ENCODE results near the gene SIX5. TPM values are rescaled to one million over a fixed set of nuclear protein-coding genes. Genes with fewer than 3 reads are reported as not detected.

SIX5 gene
- total RNA-seq (2022; extraction: Qiagen RNA extraction; ENCODE audit: low read depth), result 15.9 to 31.7 TPM (median 29.2 TPM) in 5 replicates

DNA sequence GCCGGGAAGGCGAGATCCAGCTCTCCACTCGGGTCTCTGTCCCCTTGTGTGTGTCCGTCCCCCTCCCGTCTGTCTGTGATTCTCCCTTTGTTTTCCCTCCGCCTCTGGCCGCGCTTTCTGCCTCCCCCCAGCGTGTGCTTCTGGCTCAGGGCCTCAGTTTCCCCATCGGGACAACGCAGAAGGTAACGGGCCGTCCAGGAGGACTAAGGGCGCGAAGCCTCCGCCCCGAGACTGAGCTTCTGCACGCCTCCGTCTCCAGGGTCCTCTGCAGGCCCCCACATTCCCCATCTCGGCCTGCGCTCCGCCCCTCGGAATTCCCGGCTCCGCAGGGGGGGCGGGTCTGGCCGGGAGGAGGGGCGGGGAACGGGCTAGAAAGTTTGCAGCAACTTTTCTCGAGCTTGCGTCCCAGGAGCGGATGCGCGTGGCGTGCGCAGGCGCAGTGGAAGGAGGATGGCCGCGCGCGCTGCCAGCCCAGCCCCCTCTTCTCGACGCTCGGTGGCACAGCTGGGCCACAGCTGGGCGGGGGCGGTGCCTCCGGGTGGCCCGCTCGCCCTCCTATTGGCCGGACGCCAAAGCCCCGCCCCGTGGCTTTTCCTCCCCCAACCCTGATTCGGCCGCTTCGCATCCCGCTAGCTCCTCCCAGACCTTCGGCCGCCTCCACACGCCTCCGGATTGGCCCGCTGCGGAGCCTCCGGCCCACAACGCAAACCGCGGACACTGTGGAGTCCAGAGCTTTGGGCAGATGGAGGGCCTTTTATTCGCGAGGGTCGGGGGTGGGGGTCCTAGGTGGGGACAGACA is at the start of gene SIX5:
Gene SIX5 (minus strand): TSS at position 269 of the 799 bp plus-strand sequence. CDS start 408 bp downstream, outside the sequence.

DNA sequence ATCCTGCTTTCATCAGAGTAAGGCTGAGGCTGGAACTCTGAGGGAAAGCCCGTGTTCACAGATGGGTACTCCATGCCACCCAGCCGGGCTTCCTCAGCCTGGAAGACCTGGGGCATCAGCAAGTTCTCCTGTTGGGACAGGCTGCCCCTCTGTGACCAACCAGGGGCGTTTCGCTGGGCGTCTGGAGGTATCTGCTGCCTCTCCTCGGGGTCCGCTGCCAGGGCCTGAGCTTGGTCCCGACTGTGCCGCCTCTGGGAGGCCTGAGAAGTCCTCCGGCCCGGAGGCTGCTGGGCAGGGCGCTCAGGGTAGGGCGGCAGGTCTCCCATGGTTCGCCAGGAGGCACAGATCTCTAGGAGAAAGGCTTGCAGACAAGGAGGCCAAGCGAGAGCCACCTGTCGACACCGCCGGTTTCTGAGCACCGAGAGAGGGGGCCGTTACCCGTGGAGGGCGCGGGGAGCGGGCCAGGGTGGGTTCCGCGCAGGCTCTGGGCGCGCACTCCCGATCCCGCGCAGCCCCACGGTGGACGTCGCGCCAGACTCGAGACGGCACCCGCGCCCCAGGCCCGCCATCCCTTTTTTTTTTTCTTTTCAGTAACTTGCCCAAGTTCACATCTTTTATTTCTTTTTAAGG is 45.9 kb upstream of the SIX5 start, which contains the start of gene RSPH6A:
Gene RSPH6A (minus strand): TSS at position 458 of the 630 bp plus-strand sequence. CDS start 132 bp downstream, at position 326.

GRCh38 chr19:45792470-45793177 is 23.6 kb upstream of the SIX5 start, which contains the start of gene DMWD:
TSS of gene DMWD (minus strand) at chr19:45792845. CDS start at chr19:45792756, 89 bp downstream.

GRCh38 chr19:45782162-45782691 is 13.2 kb upstream of the SIX5 start, which contains the start of gene DMPK:
TSS of gene DMPK (minus strand) at chr19:45782490. CDS start at chr19:45782352, 138 bp downstream.

DNA sequence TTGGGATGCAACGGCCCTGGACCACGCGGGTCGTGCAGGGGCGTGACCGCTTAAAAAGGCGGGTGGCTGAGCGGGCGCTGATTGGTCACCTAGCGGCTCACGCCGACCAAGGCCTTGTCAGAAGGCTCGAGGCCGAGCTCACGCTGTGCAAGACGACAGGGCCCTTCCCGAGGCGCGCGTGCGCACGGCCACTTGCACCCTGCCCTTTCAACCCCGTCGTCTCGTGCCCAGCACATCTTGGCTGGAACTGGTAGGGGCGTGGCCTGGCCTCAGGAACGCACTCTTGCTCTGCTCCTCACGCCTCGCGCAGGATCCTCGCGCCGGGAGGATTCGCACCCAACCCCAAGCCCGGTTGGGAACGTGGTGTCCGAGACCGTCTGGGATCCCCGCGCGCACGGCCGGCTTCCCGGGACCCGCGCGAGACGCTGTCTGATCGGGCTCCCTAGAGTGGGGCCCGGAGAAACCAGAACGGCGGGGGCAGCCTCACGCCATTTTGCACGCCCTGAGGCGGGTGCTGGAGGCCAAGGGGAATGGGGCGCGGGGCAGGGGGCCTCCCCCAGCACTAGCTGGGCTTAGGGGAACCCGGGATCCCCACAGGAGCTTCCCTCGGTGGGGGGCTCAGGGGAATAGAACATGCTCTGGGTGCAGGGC is 35.8 kb downstream of the SIX5 start, which contains the start of gene MEIOSIN:
Gene MEIOSIN (plus strand): TSS at position 280 of the 651 bp plus-strand sequence. CDS start 1,938 bp downstream, outside the sequence.

DNA sequence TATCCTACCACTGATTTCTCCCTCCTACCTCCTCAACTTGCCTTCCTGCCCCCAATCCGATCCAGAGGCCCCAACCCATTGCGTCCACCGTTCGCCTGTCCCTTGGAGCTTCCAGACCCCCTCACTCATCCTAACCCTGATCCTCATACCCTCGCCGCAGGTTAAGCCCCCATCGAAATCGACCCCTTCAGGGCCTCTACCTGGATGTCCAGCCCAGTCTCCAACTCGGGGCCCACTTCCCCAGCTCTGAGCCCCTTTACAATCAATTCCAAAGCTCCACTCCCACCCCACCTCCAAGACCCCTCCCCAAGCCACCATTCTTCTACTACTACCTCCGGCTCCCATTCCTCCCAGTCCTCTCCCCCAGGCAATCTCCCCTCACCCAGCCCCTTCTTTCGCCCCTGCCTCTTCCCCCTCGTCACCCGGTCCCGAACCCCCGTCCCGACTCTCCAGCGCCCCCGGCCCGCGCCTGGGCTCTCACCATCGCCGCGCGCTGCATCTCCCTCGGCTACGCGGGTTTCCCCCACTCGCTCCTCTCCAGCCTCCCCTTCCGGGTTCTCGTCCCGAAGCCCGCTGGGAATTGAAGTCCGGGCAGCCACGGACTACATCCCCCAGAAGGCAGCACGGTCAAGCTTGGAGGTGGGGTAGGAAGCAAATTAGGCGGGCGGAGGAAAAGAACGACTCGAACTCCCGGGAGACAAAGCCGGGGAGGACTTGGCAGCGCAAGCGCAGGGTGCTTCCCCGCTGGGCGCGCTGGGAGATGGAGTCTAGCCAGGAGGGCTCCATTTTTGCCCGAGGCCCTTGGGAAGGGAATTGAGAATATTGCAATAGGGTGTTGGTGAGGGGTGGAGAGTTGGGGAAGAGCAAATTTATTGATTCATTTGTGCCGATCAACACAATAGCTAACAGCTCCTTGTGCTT is 38.4 kb downstream of the SIX5 start, which contains the start of gene FBXO46:
Gene FBXO46 (minus strand): TSS at position 529 of the 921 bp plus-strand sequence. CDS start 17,401 bp downstream, outside the sequence.

Other genes starting within 250 kb of the SIX5 start
- gene OPA3, start 184.4 kb downstream of the SIX5 start, total RNA-seq (2022; extraction: Qiagen RNA extraction; ENCODE audit: low read depth), result 11.4 to 19.8 TPM (median 17.0 TPM) in 5 replicates
- 0.21 to 0.69 TPM (median 0.30 TPM) in 5 replicates for gene GPR4, start 167.0 kb downstream of the SIX5 start, total RNA-seq (2022; extraction: Qiagen RNA extraction; ENCODE audit: low read depth)
- 12.4 to 30.6 TPM (median 26.0 TPM) in 5 replicates for gene EML2, start 129.9 kb downstream of the SIX5 start, total RNA-seq (2022; extraction: Qiagen RNA extraction; ENCODE audit: low read depth)
- 1.3 to 4.0 TPM (median 2.7 TPM) in 5 replicates for gene GIPR, start 101.0 kb downstream of the SIX5 start, total RNA-seq (2022; extraction: Qiagen RNA extraction; ENCODE audit: low read depth)
- 727 to 1,166 TPM (median 803 TPM) in 5 replicates for gene SNRPD2, start 77.3 kb downstream of the SIX5 start, total RNA-seq (2022; extraction: Qiagen RNA extraction; ENCODE audit: low read depth)
- 6.1 to 10.3 TPM (median 9.5 TPM) in 5 replicates for gene QPCTL, start 76.6 kb downstream of the SIX5 start, total RNA-seq (2022; extraction: Qiagen RNA extraction; ENCODE audit: low read depth)
- 7.7 to 12.5 TPM (median 9.8 TPM) in 5 replicates for gene FBXO46, start 38.4 kb downstream of the SIX5 start, total RNA-seq (2022; extraction: Qiagen RNA extraction; ENCODE audit: low read depth)
- gene MEIOSIN, start 35.8 kb downstream of the SIX5 start, total RNA-seq (2022; extraction: Qiagen RNA extraction; ENCODE audit: low read depth), result 0.08 TPM in 1 of 5 replicates, not detected in the others
- 29.8 to 57.5 TPM (median 50.9 TPM) in 5 replicates for gene DMPK, start 13.2 kb upstream of the SIX5 start, total RNA-seq (2022; extraction: Qiagen RNA extraction; ENCODE audit: low read depth)
- gene DMWD, start 23.6 kb upstream of the SIX5 start, total RNA-seq (2022; extraction: Qiagen RNA extraction; ENCODE audit: low read depth), result 14.9 to 44.2 TPM (median 40.3 TPM) in 5 replicates
- gene RSPH6A, start 46.1 kb upstream of the SIX5 start, total RNA-seq (2022; extraction: Qiagen RNA extraction; ENCODE audit: low read depth), result not detected in 5 replicates
- gene SYMPK, start 93.9 kb upstream of the SIX5 start, total RNA-seq (2022; extraction: Qiagen RNA extraction; ENCODE audit: low read depth), result 41.7 to 81.9 TPM (median 75.7 TPM) in 5 replicates
- gene FOXA3, start 95.1 kb upstream of the SIX5 start, total RNA-seq (2022; extraction: Qiagen RNA extraction; ENCODE audit: low read depth), result 0.35 to 0.93 TPM (median 0.72 TPM) in 5 replicates
- gene IRF2BP1, start 116.9 kb upstream of the SIX5 start, total RNA-seq (2022; extraction: Qiagen RNA extraction; ENCODE audit: low read depth), result 14.9 to 40.5 TPM (median 38.1 TPM) in 5 replicates
- 5.9 to 11.8 TPM (median 10.4 TPM) in 5 replicates for gene MYPOP, start 133.4 kb upstream of the SIX5 start, total RNA-seq (2022; extraction: Qiagen RNA extraction; ENCODE audit: low read depth)
- not detected in 5 replicates for gene NANOS2, start 145.5 kb upstream of the SIX5 start, total RNA-seq (2022; extraction: Qiagen RNA extraction; ENCODE audit: low read depth)
- gene NOVA2, start 204.6 kb upstream of the SIX5 start, total RNA-seq (2022; extraction: Qiagen RNA extraction; ENCODE audit: low read depth), result 0.21 to 0.38 TPM (median 0.29 TPM) in 5 replicates
- 2.6 to 6.1 TPM (median 4.8 TPM) in 5 replicates for gene CCDC61, start 226.2 kb upstream of the SIX5 start, total RNA-seq (2022; extraction: Qiagen RNA extraction; ENCODE audit: low read depth)